ENCODE measurements around the gene ANKRD39.

The ANKRD39 gene

DNA sequence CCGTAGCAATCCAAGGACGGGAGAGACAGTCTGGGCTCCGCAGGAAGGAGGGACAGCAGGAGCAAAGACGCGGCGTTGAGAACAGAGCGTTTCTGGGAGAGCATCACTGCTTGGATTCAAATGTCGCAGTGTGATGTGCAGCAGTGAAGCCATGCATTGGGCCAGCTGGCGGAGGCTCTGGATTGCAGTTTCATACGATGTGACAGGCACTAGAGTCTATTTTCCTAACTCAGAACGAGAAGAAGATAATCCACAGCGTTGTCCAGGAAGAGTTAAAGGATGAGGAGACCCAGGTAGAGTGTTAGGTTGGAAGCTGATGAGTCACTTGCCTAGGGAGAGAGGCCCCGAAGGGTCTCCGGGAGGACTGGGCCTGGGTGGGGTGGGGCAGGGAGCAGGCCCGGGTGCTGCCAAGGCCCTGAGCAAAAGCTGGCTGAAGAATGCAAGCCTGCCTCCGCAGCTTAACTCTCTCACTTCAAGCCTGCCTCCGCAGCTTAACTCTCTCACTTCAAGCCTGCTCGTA lies 29.7 kb upstream of the ANKRD39 start:
- no peak for DNase-seq (ENCODE audit: low read depth in 2 of 2)

DNA sequence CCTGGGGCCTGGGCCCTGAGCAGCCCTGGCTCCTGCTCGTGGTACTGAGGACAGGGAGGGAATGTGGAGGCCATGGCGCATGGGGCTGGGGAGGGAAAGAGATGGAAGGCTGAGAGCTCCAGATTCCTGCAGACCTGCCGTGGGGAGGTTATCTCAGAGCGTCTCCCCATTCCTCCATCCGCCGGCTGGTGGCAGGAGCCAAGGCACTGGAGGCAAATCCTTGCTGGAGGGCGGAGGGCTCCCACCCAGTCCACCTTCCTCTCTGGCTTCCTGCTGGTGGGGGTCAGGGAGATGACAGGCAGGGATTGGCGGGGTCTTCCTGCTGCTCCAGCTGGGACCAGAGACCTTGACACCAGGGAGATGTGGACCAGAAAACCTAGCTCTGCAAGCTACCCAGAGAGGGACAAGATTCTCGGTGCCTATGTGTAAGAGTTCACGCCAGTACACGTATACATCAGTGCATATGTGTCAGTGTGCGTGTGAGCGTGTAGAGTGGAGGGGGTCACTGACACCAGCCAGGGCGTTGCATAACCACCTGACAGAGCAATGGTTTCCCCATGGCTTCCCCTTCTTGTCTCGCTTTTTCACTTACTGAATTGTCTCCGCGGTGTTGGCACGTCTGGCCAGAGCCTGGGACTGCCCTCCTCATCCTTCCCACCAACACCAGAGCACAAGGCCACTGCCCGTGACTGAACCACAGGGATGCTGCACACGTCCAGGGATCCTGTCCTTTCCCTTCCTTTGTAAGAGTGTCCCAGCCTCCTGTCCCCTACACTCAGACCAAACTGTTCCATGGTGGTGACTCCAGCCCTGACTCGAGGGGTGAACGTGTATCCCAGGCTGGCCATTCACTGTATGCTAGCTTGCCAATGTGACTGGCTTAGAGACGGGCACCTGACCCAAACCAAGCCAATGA lies 27.9 kb upstream of the ANKRD39 start:
- no peak for DNase-seq (ENCODE audit: low read depth in 2 of 2)

DNA sequence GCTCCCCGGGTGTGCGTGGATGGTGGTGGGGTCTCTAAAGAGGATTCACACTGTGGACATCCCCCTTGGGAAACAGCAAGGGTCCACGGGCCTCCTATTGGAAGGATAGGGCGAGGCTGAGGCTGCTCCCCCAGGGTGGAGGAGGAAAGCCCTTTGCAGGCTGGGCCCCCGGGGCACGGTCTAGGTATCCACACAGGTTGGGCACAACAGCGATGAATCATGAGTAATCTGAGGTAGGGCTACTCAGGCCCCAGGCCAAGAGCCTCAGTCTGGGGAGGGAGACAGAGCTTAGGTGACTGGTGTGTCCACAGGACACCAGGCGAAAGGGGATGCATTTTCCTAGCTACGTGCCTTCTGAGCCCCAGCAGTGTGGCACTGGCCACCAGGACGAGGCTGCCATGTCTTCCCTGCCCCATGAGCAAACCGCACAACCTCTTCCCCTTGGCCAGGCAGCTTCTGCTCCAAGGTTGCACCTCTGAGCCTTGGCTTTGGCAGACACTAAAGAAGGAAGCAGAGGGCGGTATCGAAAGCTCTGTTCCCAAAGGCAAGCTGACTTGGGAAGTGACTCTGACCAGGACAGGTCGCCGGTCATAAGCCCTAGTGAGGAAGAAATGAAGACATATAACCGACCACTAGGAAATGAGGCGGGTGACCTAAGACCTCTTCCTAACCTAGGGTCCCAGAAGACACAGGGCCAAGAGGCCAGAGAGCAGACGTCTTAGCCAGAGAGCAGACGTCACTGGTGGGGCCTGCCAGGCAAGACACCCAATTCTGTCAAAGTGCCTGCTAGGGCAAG lies 26.7 kb upstream of the ANKRD39 start:
- no peak for DNase-seq (ENCODE audit: low read depth in 2 of 2)

DNA sequence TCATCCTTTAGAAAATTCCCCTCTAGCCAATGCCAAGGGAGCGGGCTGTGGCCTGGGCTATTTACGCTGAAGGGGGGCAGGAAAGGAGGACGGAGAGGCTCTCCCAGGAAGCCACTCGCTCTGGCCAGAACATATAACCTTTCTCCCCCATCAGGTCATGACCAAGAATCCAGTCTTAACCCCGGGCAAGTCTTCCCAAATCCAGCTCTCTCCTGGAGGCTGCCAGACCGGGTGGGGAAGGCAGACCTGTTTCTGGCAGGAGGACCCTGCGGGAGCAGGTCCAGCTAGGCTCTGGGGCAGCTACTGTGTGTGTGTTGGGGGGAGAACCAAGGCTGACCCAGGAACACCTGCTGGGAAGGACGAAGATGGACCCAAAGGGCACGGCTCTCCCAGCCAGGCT lies 25.5 kb upstream of the ANKRD39 start:
- DNase-seq (ENCODE audit: low read depth in 2 of 2): no peak

DNA sequence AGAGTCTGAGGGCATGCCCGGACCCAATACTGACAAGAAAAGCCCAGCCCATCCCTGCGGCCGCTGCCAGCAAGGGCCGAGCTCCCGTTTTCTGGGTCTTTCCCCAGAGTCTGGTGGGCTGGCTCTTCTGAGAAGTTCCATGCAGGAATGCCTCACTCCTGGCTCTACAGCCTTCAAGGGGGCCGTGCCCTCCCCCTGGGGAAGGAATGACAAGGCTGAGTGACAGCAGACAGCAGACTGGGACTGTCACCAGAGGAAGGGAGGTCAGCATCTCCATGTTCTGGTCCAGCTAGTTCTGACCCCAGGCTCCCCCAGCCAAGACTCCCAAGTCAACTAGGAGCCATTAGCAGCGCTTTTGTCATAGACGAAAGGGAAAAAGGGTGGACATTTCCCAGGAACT lies 25.1 kb upstream of the ANKRD39 start:
- DNase-seq (ENCODE audit: low read depth in 2 of 2): no peak

DNA sequence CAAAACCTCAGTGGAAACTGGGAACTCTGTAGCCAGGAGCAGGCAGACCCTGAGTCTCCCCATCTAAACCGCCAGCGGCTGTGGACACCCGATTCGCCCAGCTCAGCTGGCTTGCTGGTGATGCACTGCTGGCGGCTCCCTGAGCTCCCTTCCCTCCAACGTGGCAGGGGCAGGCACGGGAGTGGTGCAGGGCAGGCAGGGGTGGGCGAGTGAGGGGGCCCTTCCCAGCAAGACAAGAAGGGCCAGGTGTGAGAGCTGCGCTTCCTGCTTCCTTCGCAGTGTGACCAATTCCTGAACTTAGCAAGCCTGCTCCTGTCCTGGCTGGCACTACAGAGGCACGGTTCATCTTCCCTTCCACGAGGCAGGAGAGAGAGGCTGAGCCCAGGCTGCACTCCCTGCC lies 24.4 kb upstream of the ANKRD39 start:
- DNase-seq (ENCODE audit: low read depth in 2 of 2): no peak

DNA sequence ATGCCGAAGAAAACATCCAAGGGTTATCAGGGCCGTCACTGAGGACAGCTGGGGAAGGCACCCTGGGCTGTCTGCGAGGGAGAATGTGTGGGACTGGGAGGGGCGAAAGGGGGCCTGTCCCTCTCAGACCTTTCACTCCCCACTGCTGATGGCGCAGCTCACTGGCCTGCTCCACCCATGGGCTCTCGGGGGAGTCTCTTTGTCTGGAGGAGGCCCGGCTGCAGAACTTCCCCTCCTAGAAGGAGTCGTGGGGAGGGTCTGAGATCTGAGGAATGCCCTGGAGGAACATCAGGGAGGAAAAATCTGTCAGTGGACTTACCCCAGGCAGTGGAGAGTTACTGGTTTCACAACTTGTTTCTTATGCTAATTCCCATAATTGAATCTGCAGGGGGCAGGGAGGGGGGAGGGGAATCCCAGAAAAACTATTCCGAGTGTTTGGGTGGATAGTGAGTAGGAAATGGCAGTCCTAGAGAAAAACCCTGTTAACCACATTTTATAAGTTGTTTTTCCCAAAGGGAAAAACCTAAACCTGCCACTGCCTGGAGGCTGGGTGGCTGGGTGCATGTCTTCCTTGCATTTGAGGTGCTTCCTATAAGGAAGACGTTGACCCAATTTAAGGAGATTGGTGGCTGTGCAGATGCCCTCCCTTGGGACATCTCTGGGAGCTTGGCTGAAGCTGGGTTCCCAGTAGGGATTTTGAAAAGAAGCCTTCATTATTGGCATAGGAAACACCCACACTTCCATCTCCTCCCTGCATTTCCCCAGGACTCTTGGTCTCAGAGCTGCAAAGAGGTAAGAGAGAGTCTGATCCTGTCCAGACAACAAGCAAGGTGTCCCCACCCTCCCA lies 23.8 kb upstream of the ANKRD39 start:
- DNase-seq (ENCODE audit: low read depth in 2 of 2): no peak

DNA sequence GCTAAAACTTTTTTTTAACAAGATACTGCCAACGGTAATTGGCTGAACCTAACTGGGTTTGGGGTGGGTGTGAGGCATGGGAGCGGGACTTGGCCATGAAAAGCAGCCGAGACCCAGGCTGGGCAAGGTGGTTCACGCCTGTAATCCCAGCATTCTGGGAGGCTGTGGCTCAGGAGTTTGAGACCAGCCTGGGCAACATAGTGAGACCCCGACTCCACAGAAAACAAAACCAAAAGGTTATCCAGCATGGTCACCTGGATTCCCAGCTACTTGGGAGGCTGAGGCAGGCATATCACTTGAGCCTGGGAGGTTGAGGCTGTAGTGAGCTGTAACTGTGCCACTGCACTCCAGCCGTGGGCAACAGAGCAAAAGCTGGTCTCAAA lies 23.1 kb upstream of the ANKRD39 start:
- no peak for DNase-seq (ENCODE audit: low read depth in 2 of 2)

DNA sequence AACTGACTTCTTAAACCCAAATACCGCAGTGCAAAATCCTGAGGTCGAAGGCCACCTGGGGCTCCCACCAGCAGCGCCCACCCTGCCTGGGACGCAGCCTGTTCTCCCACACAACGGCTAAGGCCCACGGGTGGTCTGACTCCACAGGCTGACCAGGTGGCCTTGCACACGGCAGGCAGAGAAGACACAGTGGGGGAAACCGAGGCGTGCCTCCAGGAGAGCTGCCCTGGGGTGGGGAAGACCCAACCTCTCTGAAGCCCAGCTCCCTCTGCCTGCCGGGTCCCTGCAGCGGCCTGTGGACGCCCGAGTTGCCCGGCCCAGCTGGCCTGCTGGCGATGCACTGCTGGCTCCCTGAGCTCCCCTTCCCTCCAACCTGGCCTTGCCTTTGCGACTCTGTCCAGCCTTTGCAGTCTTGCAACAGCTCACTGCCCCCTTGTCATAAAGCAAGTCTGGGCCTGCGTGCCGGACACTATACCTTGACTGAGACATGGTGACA lies 21.8 kb upstream of the ANKRD39 start:
- no peak for DNase-seq (ENCODE audit: low read depth in 2 of 2)

DNA sequence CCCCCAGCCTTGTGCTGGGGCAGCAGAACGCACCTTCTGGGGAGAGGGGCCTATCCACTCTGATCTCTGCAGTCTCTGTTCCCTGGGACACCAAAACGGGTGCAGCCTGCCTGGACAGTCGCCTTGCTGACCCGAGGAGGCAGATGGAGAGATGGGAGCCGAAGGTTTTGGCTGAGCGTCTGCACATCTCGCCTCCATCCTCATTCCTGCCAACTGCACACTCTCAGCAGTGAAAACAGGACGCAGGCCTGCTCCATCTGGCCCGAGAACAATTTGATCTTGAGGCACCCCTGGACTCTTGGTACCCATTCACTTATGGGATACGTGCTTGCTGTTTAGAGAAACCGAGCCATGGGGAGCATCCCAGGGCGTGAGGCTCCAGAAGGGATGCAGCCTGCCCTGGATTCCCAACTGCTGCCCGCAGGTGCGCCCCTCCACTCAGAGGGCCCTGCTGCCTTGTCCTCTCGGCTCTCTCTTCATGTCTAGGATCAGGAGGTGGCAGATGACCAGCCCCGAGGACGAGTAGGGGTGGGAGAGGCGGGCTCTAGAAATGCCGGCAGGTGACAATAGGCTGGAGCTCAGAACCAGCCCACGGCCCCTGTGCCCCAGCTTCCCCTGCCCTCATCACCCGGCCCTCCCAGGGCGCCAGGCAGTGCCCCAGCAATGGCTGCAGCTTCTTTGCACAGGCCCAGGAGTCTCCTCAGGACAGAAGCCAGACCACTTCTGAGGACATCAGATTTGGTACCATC lies 21.2 kb upstream of the ANKRD39 start:
- no peak for DNase-seq (ENCODE audit: low read depth in 2 of 2)

DNA sequence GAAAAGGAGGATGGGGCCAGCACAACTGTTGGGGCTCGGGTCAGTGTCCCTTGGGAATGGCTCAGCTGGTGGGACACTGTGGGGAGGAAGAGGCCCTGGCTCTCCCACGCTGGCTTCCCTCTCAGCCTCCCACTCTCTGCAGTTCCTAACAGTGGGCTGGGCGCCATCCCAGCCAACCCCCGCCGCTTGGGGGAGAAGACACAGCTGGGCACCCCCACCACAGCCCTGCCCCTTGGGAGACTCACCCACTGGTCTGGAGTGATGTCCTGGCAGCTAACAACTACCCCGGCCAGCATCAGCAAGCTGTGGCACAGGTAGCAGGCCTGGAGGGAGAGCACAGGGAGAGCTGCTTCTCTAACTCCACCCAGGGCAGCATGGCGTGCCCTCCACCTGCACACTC lies 20.4 kb upstream of the ANKRD39 start:
- DNase-seq (ENCODE audit: low read depth in 2 of 2): no peak

DNA sequence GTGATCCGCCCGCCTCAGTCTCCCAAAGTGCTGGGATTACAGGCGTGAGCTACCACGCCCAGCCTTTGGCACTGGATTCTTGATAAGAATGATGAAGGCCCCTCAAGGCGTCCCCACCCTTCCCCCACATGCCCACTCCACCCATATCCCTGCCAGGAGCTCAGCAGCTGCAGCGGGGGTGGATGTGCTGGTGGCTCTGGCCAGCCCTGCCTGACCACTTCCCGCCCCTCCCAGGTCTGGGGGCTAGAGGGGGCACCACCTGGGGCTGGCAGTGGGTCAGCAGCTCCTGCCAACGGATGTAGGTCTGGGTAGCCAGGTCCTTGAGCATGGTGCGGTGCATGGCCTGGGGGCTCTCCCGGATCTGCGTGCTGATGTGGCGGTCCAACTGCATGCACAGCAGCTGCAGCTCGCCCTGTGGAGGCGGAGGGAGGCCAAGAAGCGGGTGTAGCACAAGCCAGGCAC lies 19.8 kb upstream of the ANKRD39 start:
- no peak for DNase-seq (ENCODE audit: low read depth in 2 of 2)

DNA sequence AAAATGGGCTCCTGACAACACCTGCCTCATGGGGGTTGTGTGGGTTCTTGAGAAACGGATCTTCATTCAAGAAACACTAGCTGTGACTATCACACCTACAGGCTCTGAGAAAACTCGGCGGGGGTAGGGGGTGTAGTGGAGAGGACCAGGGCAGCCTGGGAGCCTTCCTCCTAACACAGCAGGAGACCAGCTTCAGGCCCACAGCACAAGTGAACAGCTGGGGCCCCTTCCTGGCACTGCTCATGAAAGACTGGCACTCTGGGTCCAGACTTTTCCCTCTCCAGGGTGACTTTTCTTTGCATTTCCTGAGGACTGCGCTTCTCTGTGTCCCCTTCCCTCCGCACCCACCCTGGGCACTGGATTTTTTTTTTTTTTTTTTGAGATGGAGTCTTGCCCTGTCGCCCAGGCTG lies 19.2 kb upstream of the ANKRD39 start:
- no peak for DNase-seq (ENCODE audit: low read depth in 2 of 2)

DNA sequence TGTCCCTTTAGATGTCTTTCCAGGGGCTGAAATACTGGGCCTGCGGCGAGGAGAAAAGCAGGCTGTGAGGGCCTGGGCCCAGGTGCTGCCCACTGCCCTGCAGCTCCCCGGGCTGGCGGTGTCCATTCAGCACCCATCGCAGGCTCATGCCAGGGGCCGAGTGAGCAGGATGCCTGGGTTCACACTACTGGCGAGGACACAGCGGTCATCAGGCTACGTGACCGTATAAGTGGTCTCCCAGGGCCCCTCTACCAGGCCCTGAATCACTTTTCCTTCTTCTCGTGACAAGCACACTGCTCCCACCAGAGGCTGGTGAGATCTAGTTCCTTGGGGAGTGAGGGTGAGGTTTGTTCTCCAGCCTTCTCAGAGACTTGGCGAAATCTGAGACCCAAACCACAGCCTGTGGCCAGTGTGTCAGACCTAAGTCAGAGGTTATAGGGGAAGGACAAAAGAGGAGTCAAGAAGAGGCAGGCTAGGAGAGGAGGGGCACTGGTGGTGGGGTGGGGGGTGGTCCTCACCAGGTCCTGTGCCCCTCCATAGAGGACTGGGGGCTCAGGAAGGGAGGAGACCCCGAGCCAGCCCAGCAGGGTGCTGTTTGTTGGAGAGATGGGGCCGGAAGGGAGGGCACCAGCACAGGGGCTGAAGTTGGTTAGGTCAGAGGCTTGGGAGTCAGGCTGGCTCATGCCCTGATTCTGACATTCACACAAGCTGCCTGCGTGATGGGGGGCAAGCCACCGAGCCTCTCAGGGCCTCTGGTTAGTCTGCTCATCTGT lies 18.6 kb upstream of the ANKRD39 start:
- no peak for DNase-seq (ENCODE audit: low read depth in 2 of 2)

DNA sequence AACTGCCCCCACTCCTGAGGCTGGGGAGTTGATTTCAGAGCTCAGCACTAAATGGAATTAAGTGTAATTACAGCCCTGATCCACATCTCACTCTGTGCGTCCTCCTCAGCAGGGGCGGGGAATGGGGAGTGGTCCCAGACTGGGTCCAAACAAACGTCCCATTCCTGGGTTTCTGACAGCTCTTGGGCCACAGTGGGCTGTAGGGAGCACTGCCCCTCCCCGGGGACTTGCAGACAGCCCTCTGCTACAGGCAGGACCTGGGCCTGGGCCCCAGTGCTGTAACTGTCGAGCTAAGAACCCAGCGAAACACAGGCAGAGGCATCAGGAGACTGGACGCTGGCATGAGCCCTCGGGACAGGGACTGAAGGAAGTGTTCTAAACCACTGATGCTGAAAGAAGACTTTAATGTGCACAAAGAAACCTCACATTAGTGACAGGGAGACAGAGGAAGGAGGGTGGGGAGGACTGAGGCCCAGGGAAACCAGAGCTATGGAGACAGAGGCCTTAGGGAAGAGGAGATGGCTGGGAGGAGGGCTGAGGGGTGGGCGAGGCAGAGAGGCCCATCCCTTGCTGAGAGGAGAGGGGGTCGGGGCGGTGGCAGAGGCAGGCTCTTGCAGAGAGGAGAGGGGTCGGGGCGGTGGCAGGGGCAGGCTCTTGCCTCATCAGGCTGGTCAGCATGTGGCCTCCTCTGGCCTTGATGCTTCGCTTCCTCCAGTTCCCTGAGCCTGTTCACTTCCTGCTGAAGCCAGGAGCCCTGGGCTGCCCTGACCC lies 17.9 kb upstream of the ANKRD39 start:
- no peak for DNase-seq (ENCODE audit: low read depth in 2 of 2)

DNA sequence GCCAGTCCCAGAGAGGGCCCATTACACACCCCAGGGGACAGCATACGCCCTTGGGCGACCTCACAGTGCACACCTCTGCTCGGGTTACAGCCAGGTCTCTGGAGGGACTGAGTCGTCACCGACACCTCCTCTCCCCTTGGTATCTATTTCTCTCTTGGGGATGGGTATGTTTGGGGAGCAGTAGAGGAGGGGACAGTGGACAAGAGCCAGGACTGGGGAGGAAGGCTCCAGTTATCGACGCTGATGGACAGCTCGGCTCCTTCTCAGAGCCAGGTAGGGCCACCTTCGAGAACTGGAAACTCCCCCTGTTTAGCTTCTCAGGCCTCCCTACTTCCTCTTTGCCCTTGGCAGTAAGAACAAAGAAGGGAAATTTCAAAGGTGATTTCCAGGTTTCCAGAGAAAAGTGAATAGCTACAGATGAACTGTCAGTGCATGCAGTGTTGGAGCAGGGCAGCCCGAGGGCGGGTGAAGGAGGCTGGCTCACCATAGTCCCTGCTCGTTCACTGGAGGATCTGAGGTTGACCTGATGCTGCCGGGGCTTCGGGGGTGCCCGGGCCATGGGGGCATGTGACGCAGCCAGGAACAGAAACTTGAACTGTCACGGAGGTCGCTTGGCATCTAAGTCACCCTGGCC lies 16.5 kb upstream of the ANKRD39 start:
- DNase-seq (ENCODE audit: low read depth in 2 of 2): no peak

DNA sequence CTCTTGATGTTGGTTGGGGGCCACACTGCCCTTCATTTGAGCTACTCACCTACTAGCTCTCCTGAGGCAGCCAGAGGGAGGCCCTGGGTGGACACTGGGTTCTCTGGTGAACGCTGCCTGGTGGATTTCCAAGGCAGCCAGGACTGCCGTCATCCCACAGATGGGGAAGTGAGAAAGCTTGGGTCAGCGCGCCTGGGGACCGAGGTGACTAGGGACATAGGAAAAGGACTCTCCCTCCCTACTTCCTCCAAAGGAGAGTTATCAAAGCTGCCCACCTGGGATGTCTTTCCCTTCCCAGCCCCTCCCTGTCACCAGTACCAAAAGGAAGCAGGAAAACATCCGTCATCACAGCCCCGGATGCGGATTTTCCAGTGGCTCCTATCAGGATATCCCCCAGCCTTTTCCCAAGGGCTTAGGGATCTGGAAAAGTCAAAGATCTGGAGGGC lies 15.9 kb upstream of the ANKRD39 start:
- no peak for DNase-seq (ENCODE audit: low read depth in 2 of 2)

DNA sequence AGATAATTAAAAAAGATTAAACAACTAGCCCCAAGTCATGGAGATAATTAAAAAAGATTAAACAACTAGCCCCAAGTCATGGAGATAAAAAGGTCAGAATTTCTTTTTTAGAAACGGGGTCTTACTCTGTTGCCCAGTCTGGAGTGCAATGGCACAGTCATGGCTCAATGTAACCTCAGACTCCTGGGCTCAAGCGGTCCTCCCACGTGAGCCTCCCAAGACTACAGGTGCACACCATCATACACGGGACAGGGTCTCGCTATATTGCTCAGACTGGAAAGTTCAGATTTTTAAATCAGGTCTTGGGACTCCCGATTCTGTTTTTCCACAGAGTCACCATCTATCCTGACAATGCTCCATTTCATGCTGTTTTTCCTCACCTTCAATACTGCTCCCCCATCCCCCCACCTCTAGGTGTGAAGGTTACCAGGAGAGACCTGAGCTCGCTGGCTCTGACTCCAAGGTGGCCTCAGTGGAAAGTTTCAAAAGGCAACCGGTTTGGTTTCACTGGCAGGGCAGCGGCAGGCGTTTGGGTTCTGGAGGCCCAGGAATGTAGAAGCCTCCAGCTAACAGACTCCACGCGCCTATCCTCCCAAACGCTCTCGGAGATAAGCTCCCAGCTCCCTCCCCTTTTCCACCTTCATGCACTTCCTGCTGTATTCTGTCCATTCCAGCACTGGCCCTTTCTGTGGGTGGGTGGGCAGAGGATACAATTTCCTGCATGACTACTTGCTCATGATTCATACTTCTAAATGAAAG lies 15.0 kb upstream of the ANKRD39 start:
- no peak for DNase-seq (ENCODE audit: low read depth in 2 of 2)
